Suprapubic skin (tissue), 4 donors: ENCODE results near the gene C11orf24.

Experiments
- CTCF ChIP-seq, 2 donors: fragments of 200-600 bp in 1 of 2; fragments of 450-650 bp in 1 of 2; sonication (generic) in 1 of 2; IDR thresholded peaks; one replicate each; pipeline ENCODE4 v1.5.1; 2016 to 2019; ENCODE audit warnings: antibody characterized with exemption in 2 of 2, mild to moderate bottlenecking in 1 of 2, moderate library complexity in 1 of 2
- POLR2A ChIP-seq, 2 donors: fragments of 450-650 bp; IDR thresholded peaks; one replicate each; pipeline ENCODE4 v1.6.1; 2017; ENCODE audit warnings: antibody characterized with exemption in 2 of 2, mild to moderate bottlenecking in 2 of 2, moderate library complexity in 2 of 2
- POLR2AphosphoS5 ChIP-seq, 3 donors: sonication (generic); formaldehyde crosslinking; IDR thresholded peaks; one replicate each; pipeline ENCODE4 v1.6.1; 2017; ENCODE audit warnings: antibody characterized with exemption in 3 of 3

DNA sequence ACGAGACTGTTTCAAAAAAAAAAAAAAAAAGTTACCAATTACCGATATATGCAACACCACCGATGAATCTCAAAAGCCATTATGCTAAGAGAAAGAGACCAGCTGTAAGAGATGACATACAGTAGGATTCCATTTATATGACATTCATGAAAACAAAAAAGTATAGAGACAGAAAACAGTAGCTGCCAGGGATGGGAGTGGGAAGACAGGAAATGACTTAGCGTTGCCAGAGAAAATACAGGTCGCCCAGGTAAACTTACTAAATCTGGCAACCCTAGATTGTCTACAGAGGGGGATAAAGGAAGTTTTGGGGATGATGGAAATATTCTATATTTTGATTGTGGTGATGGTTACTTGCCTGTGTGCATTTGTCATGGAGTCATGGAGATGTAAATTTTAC, 7.9 kb upstream of the C11orf24 start:
- TF ChIP-seq CTCF (IDR thresholded peaks at IDR 0.05) (no peak), POLR2AphosphoS5 (IDR thresholded peaks at IDR 0.05) (no peak), POLR2A (IDR thresholded peaks at IDR 0.05) (no peak)
